NCI-H446 (cell line): Measurements from ENCODE around the gene GABRP.
"Not testable (repeated sequence)": the region's sequence is repeated elsewhere in the genome, so short reads cannot be mapped to it uniquely, and the experiment has no call there.

Source experiments
- DNase-seq, 2 experiments: peaks; one replicate each; lab custom pipeline; 2025; lab: John Stamatoyannopoulos, UW

GABRP gene

GRCh38 chr5:170783498-170784247, at the start of gene GABRP:
Gene GABRP, plus strand, starts transcription at chr5:170783725. Its CDS starts 4,891 bp downstream, at chr5:170788616.
- no peak for DNase-seq

- no peak for DNase-seq
Measured at GRCh38 chr5:170736966-170737365, 46.6 kb upstream of the GABRP start.

- DNase-seq: no peak
Measured at GRCh38 chr5:170737591-170737990, 45.9 kb upstream of the GABRP start.

GRCh38 chr5:170738840-170739239, 44.7 kb upstream of the GABRP start:
- no peak for DNase-seq

GRCh38 chr5:170739446-170739845, 44.1 kb upstream of the GABRP start:
- DNase-seq: no peak

GRCh38 chr5:170740551-170741205, 42.8 kb upstream of the GABRP start:
- peak in 1 of 2 experiments; percentile 79 for DNase-seq

GRCh38 chr5:170741801-170742200, 41.7 kb upstream of the GABRP start:
- no peak for DNase-seq

- no peak for DNase-seq
Measured at GRCh38 chr5:170743876-170744212, 39.7 kb upstream of the GABRP start.

GRCh38 chr5:170745481-170746071, 37.9 kb upstream of the GABRP start:
- peak in 1 of 2 experiments; percentile 49 for DNase-seq

- DNase-seq: no peak
Measured at GRCh38 chr5:170746075-170746960, 37.2 kb upstream of the GABRP start.

GRCh38 chr5:170746961-170747340, 36.6 kb upstream of the GABRP start:
- no peak for DNase-seq

GRCh38 chr5:170747357-170747756, 36.2 kb upstream of the GABRP start:
- no peak for DNase-seq

- no peak for DNase-seq
Measured at GRCh38 chr5:170747851-170748250, 35.7 kb upstream of the GABRP start.

GRCh38 chr5:170748951-170749471, 34.5 kb upstream of the GABRP start:
- no peak for DNase-seq

GRCh38 chr5:170749911-170750431, 33.6 kb upstream of the GABRP start:
- no peak for DNase-seq

GRCh38 chr5:170750791-170751190, 32.7 kb upstream of the GABRP start:
- no peak for DNase-seq

- DNase-seq: peak in 1 of 2 experiments; percentile 55
Measured at GRCh38 chr5:170751631-170752030, 31.9 kb upstream of the GABRP start.

GRCh38 chr5:170752257-170753215, 31.0 kb upstream of the GABRP start:
- peak; percentile 83 to 96 for DNase-seq

GRCh38 chr5:170753311-170753710, 30.2 kb upstream of the GABRP start:
- DNase-seq: no peak

- not testable (repeated sequence) for DNase-seq
Measured at GRCh38 chr5:170754508-170754907, 29.0 kb upstream of the GABRP start.
